SKM-1 (cell line): ENCODE results near the gene TAF5L.
A peak's percentile ranks its signal among the peaks of the same experiment; 100 is the strongest.
"Not testable (repeated sequence)": the region's sequence is repeated elsewhere in the genome, so short reads cannot be mapped to it uniquely, and the experiment has no call there.

Experiments
- DNase-seq: peaks from one replicate; lab custom pipeline; 2025; ENCODE audit not compliant: unreplicated experiment; lab: John Stamatoyannopoulos, UW

The TAF5L gene

DNA sequence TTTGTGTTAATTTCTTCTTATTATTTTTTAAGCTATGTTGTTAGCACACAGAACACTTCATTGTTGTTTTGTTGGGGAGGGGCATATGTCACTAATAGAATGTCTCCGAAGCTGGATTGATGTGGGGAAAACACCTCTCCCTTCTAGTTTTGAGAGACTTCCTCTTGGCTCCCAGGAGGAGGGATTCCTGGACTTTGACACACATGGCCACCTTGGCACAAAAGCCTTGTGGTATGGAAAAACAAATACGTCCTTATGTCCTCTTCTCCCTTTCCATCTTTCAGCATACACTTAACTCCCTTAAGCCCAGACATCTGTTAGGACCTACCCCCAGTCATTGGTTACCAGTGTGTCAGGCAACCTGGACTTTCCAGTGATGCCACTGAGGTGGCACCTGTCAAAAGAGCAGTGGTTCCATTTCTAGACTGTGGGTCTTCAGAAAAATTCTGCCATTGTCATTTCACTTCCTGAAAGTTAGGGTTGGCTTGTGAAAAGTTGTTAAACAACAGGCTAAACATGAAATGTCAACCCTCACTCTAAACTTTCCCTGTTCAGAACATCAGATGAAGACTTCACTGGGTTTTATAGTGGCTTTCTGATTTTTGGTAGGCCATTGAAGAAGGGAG lies 54.9 kb downstream of the TAF5L start:
- no peak for DNase-seq

DNA sequence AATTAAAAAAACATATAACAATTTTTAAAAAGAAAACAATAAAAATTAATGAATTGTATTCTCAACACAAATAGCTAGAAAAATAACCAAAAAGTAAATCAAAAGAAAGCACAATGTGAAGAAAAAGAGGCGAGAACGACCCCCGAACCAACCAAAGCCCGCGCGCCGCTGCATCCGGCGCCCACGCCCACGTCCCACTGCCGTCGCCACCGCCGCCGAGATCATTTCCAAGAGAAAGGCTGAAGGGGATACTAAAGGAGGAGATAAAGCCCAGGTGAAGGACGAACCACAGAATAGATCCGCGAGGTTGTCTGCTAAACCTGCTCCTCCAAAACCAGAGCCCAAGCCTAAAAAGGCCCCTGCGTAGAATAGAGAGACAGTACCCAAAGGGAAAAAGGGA lies 55.6 kb downstream of the TAF5L start:
- no peak for DNase-seq

DNA sequence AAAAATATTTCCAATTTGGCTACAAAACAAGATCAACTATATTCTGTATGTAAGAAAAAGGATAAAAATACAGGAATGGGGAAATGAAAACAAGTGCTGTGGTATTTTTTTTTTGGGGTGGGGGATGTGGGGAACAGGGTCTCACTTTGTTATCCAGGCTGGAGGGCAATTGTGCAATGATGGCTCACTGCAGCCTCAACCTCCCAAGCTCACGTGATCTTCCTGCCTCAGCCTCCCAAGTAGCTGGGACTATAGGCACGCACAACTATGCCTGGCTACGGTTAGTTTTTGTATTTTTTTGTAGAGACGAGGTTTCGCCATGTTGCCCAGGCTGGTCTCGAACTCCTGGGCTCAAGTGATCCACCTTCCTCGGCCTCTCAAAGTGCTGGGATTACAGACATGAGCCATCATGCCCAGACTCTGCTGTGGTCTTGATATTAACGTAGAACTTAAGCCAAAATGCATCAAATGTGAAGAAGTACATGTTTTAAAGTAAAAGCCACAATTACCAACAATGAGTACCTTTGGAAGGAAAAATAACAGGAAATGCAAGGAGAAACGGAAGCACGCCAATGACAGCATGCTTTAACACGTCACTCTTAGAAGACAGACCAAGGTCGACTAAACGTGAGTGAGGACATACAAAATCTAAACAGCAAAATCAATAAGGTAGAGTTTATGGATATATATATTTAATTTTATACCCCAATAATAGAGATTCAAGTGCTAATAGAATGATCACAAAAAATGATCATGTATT lies 58.6 kb downstream of the TAF5L start:
- no peak for DNase-seq

GRCh38 chr1:229563701-229564100 lies 62.2 kb downstream of the TAF5L start:
- DNase-seq, result no peak

- DNase-seq, result no peak
Measured at GRCh38 chr1:229563241-229563640, 62.7 kb downstream of the TAF5L start.

- DNase-seq, result no peak
Measured at GRCh38 chr1:229562686-229563085, 63.2 kb downstream of the TAF5L start.

DNA sequence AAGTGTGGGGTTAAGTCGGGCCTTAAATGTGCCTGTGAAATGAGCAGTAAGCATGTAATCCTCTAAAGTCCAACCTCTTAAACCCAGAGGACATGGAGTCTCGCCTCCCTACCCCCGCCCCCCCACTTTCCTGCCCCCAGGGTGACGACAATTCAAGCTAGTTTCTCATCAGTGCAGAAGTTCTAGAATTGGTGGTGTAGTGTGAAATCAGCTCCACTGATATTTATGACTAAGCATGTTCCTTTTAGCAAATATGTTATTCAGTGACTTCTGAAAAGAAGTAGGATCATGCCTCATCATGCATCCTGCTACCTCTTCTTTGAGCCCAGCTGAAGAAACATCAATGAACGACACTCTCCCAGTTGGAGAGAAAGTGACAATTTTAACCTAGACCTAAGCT lies 64.8 kb downstream of the TAF5L start:
- DNase-seq, result no peak

DNA sequence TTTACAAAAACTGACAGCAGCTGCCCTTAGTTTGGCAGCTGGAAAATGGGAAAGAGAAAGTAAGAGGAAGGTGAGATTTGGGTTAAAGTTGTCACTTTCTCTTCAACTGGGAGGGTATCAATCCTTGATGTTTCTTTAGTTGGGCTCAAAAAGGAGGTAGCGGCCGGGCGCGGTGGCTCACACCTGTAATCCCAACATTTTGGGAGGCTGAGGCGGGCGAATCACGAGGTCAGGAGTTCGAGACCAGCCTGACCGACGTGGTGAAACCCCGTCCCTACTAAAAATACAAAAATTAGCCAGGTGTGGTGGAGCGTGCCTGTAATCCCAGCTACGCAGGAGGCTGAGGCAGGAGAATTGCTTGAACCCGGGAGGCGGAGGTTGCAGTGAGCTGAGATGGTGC lies 65.8 kb downstream of the TAF5L start:
- not testable (repeated sequence) for DNase-seq

- not testable (repeated sequence) for DNase-seq
Measured at GRCh38 chr1:229559336-229559801, 66.6 kb downstream of the TAF5L start.

- DNase-seq, result peak; percentile 97
Measured at GRCh38 chr1:229558460-229559335, 67.2 kb downstream of the TAF5L start, which contains the start of gene ABCB10. Gene ABCB10 (minus strand): TSS chr1:229558707. CDS start chr1:229558652, 55 bp downstream.

GRCh38 chr1:229557913-229558414 lies 68.0 kb downstream of the TAF5L start:
- DNase-seq, result no peak

- peak; percentile 36 for DNase-seq
Measured at GRCh38 chr1:229557200-229557850, 68.6 kb downstream of the TAF5L start.

DNA sequence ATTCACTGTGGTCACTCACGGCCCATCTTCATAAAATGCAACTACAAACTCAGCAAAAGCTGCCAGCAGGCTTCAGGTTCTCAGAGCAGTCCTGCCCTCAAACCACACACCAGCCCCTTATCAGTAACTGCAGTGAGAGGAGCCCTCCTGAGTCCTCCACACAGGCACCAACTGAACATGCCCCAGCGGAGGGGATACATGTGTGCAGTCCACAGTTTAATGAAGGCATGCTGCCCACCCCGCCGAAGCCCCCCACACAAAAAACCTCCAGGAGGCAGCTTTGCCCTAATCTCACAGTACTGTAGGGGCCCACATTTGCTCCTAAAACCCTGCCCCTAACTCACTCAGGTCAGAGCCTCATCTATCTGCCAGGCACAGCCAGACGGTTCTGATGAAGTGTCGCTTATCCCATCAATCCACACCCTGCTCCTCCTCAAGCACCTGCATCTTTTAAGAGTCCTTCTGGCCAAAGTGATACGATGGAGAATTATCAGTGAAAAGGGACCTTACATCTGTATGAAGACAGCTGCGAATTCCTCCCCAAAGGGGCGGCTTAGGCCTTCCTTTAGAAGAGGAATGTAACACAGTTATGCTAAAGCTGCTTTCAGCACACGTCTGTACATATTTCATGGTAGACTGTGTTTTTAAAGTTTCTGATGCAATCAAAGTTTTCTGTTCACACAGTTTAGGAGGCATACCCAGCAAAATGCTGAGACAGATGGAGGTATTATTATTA lies 70.9 kb downstream of the TAF5L start:
- no peak for DNase-seq

DNA sequence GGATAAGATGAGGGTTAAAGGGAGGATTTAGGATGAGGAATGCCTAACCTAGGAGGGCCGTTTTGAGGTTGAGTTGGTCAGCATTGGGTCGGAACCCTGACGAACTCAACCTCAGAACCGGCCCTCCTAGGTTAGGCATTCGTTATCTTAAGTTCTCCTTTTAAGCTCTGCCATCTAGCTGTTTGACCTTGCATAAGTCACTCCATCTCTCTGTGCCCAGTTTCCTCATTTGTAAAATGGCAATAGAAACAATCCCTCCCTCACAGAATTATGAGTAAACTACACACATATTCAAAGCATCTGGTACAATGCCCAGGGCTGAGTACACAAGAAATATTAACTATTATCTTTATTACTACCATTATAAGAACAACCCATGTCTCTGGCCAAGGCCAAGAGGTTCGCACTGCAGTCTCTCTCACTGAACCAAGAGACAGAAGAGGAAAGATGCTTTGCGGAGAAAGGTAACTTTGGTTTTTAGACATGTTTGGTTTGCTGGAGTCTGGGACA lies 72.2 kb downstream of the TAF5L start:
- peak; percentile 30 for DNase-seq

DNA sequence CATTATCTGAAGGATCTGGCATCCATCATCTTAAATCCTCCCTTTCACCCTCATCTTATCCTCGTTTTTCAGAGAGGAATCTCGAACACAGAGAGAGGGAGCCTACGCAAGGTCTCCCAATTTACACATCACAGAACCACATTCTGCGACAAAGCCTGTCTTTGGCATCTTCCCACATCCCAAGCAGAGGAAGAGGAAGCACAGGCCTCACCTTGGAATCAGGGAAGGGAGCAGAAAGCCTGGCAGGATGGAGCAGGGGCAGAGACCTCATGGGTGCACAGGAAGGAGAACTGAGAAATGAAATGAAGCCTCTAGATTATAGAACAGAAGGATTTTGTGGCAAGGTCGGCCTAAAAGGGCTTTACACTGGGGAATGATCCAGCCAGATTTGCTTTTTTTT lies 73.2 kb downstream of the TAF5L start:
- no peak for DNase-seq

DNA sequence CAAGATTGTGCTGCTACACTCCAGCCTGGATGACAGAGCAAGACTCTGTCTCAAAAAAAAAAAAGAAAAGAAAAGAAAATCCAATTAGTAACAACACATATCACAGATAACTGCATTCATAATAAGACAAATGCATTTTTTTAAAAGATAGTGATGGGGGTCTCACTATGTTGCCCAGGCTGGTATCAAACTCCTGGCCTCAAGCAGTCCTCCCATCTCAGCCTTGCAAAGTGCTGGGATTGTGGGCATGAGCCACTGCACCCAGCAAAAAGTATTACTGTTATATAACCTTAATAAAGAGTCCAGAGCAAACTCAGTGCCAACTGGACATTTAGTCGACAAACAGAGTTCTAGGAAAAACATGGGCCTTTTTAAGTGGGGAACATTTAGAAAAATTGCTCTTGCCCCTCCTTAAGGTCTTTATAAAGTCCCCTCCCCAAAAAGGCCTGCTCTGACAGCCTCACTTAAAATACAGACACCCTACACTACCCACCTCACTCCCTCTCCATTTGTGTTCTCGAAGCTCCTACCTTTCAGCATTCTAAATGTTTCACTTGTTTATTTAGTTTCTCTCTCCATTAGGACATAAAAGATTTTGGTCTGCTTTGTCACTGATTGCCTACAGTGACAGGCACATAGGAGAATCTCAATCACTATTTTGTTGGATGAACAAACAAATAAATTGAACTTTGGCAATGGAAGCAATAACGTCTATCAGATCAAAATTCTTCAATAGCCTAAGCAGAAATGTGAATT lies 74.9 kb downstream of the TAF5L start:
- DNase-seq, result no peak

GRCh38 chr1:229547542-229547941 lies 78.4 kb downstream of the TAF5L start:
- no peak for DNase-seq

DNA sequence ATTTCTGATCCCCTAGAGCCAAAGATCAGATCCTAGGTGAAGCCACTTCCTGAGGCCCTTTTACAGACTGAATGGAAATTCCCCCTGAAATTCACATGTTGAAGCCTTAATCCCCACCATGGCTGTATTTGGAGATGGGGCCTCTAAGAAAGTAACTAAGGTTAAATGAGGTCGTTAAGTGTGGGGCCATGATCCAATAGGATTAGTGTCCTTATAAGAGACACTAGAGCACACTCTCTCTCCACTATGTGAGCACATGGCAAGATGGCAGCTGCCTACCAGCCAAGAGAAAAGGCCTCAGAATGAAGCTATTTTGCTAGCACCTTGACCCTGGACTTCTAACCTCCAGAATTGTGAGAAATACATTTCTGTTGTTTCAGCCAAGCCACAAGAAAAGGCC lies 81.3 kb downstream of the TAF5L start:
- no peak for DNase-seq
